ACHN (cell line): ENCODE data around the gene DAD1.
"Not testable (repeated sequence)": the region's sequence is repeated elsewhere in the genome, so short reads cannot be mapped to it uniquely, and the experiment has no call there.

ENCODE experiments used
- DNase-seq: peaks from one replicate; pipeline ENCODE4 v3.0.0-alpha.2; 2015
- in situ Hi-C: cut with HindIII; loops from 2 replicates; pipeline ENCODE4 v1.10.0; 2017; ENCODE audit warnings: low sequenced_read_pairs, low pct_ligation_motif_present, low pct_unique_long_range_greater_than_20kb

The DAD1 gene

GRCh38 chr14:22544881-22545420, 44.1 kb downstream of the DAD1 start:
- DNase-seq = no peak
- in situ Hi-C loops = no loop called here

GRCh38 chr14:22544406-22544805, 44.6 kb downstream of the DAD1 start:
- in situ Hi-C loops = no loop called here
- DNase-seq = no peak

GRCh38 chr14:22543570-22544357, 45.3 kb downstream of the DAD1 start:
- DNase-seq, in situ Hi-C loops: not testable (repeated sequence)

GRCh38 chr14:22542360-22542759, 46.7 kb downstream of the DAD1 start:
- in situ Hi-C loops = no loop called here
- DNase-seq = no peak

GRCh38 chr14:22541721-22542120, 47.3 kb downstream of the DAD1 start:
- in situ Hi-C loops = no loop called here
- DNase-seq = no peak

GRCh38 chr14:22540811-22541360, 48.1 kb downstream of the DAD1 start:
- DNase-seq = no peak
- in situ Hi-C loops = no loop called here

- DNase-seq = no peak
- in situ Hi-C loops = no loop called here
Measured at GRCh38 chr14:22540293-22540692, 48.7 kb downstream of the DAD1 start.

GRCh38 chr14:22539831-22540230, 49.2 kb downstream of the DAD1 start:
- DNase-seq = no peak
- in situ Hi-C loops = no loop called here

- DNase-seq = no peak
- in situ Hi-C loops = no loop called here
Measured at GRCh38 chr14:22538671-22539228, 50.3 kb downstream of the DAD1 start.

- in situ Hi-C loops = no loop called here
- DNase-seq = no peak
Measured at GRCh38 chr14:22537436-22538310, 51.4 kb downstream of the DAD1 start.

- DNase-seq = peak; percentile 89
- in situ Hi-C loops = no loop called here
Measured at GRCh38 chr14:22536853-22537338, 52.1 kb downstream of the DAD1 start.

- in situ Hi-C loops = no loop called here
- no peak for DNase-seq
Measured at GRCh38 chr14:22535916-22536315, 53.1 kb downstream of the DAD1 start.

- no peak for DNase-seq
- in situ Hi-C loops = no loop called here
Measured at GRCh38 chr14:22535126-22535525, 53.9 kb downstream of the DAD1 start.

- in situ Hi-C loops = no loop called here
- DNase-seq = no peak
Measured at GRCh38 chr14:22534547-22534946, 54.5 kb downstream of the DAD1 start.

GRCh38 chr14:22533739-22534359, 55.2 kb downstream of the DAD1 start:
- no peak for DNase-seq
- in situ Hi-C loops = no loop called here

- no peak for DNase-seq
- in situ Hi-C loops = no loop called here
Measured at GRCh38 chr14:22533057-22533704, 55.8 kb downstream of the DAD1 start.

GRCh38 chr14:22532345-22533056, 56.5 kb downstream of the DAD1 start:
- no peak for DNase-seq

More at GRCh38 chr14:22532345-22533056, 56.5 kb downstream of the DAD1 start:
- in situ Hi-C loops = no loop called here
